ENCODE results near the gene RNF220. TPM values are rescaled to one million over a fixed set of nuclear protein-coding genes. Genes with fewer than 3 reads are reported as not detected.

The RNF220 gene
- total and polyA plus RNA-seq, 2 of the 4 experiments (the other 2 are of a cell fraction), result 71.8 to 77.1 TPM

- Histone ChIP-seq H4K20me1 (ENCODE audit: insufficient read depth, low read length) (no peaks in the 10 kb centered on the region), H3K18ac (ENCODE audit: low read depth, low read length) (no peak overlapping the region), H3K9me1 (ENCODE audit: insufficient read depth, low read length) (no peaks in the 10 kb centered on the region), H2BK5ac (ENCODE audit: low read depth, low read length, poor library complexity, severe bottlenecking) (no peak overlapping the region), H4K5ac (ENCODE audit: low read depth, low read length) (no peak overlapping the region), H3K27me3 (ENCODE audit: control insufficient read depth, insufficient read depth, low read length) (peaks cover 30% of the 10 kb centered on the region), H4K8ac (ENCODE audit: low read depth in 2 of 2, low read length in 2 of 2) (no peak overlapping the region), H4K91ac (ENCODE audit: insufficient read depth, low read depth, low read length) (no peak overlapping the region), H3K9me3 (ENCODE audit: control insufficient read depth, insufficient read depth, low read length) (peaks cover 2% of the 10 kb centered on the region; the same call in 1 of the 2 replicates), H3K4ac (ENCODE audit: low read depth, low read length) (no peak overlapping the region), H2AK9ac (replicated peaks; ENCODE audit: low read depth, low read length, poor library complexity) (no peak overlapping the region), H2BK120ac (ENCODE audit: low read depth, low read length) (no peak overlapping the region), H2BK20ac (ENCODE audit: low read depth, low read length) (no peak overlapping the region), H3K9ac (ENCODE audit: low read depth, low read length) (no peak overlapping the region), H3K27ac (ENCODE audit: insufficient read depth, low read length) (no peak overlapping the region), H3K79me1 (ENCODE audit: low read depth in 1 of 2, low read length in 2 of 2) (no peaks in the 10 kb centered on the region), H2AK5ac (ENCODE audit: low read depth, low read length) (no peak overlapping the region), H3K23ac (ENCODE audit: low read depth, low read length) (no peak overlapping the region), H3K4me1 (ENCODE audit: control insufficient read depth, insufficient read depth, low read length) (no peaks in the 10 kb centered on the region), H3K14ac (replicated peaks; ENCODE audit: low read depth, low read length) (no peak overlapping the region), H3K4me3 (ENCODE audit: insufficient read depth, low read depth, low read length) (no peak overlapping the region), H2AFZ (replicated peaks; ENCODE audit: low read length, poor library complexity) (no peak overlapping the region), H3K4me2 (ENCODE audit: low read depth, low read length) (no peak overlapping the region), H2BK15ac (ENCODE audit: low read depth, low read length) (no peak overlapping the region), H3K36me3 (ENCODE audit: control insufficient read depth, insufficient read depth, low read length) (no peaks in the 10 kb centered on the region), H3K56ac (ENCODE audit: extremely low read depth, insufficient read depth, low read length) (no peak overlapping the region)
- ATAC-seq (ENCODE audit: low read depth) (no peak), DNase-seq (no peak)
- dilution Hi-C loops (cut with HindIII; ENCODE audit: low sequenced_read_pairs, unreplicated experiment) (no loop called here), in situ Hi-C loops (cut with MboI; ENCODE audit: low sequenced_read_pairs) (no loop called here), intact Hi-C loops (cut with micrococcal nuclease) (no loop called here)
- ChIA-PET CTCF (no interaction called here), POLR2A (ENCODE audit: unreplicated experiment) (no interaction called here)
- no peak for TF ChIP-seq BHLHE40 (IDR thresholded peaks at IDR 0.05; ENCODE audit: low read depth, low read length)
- BruUV-seq (replicated peaks), result no TSS peak
- WGBS, 2 experiments (ENCODE audit: extremely low coverage in 2 of 2, insufficient read length in 1 of 2), result 66% methylated on average over 2 of the region's 12 CpGs; no CpG with 5 or more reads in 1 of the 2 experiments
Observed at GRCh38 chr1:44460107-44460882, 55.2 kb downstream of the RNF220 start.
